ENCODE data around the gene RFX2.
"Not testable (repeated sequence)": the region's sequence is repeated elsewhere in the genome, so short reads cannot be mapped to it uniquely, and the experiment has no call there.

The RFX2 gene

GRCh38 chr19:6076675-6077463 is 33.4 kb downstream of the RFX2 start:
- DNase-seq (ENCODE audit: insufficient read length, low spot score), result no peak
- FAIRE-seq, result no peak

DNA sequence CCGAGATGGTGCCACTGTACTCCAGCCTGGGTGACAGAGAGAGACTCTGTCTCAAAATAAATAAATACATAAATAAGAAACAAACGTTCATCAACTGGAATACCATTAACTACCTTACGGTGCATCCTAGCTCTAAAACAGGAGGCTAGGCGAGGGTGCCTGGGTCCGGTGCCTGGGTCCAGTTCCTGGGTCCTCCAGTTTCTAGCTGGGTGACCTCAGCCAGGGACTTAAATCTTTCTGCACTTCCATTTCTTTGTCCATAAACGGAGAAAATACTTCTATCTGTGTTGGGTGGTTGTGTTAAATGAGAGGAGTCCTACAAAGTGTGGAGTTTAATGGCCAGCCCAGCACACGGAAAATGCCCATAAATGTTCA is 34.0 kb downstream of the RFX2 start:
- FAIRE-seq (no peak), DNase-seq (ENCODE audit: insufficient read length, low spot score) (no peak)

- DNase-seq (ENCODE audit: insufficient read length, low spot score) (no peak), FAIRE-seq (no peak)
Measured at GRCh38 chr19:6074709-6075403, 35.4 kb downstream of the RFX2 start.

- no peak for FAIRE-seq
Measured at GRCh38 chr19:6073858-6074708, 36.2 kb downstream of the RFX2 start.

GRCh38 chr19:6073233-6073632 is 37.1 kb downstream of the RFX2 start:
- FAIRE-seq; DNase-seq (ENCODE audit: insufficient read length, low spot score): not testable (repeated sequence)

More at GRCh38 chr19:6073858-6074708, 36.2 kb downstream of the RFX2 start:
- no peak for DNase-seq (ENCODE audit: insufficient read length, low spot score)

- DNase-seq (ENCODE audit: insufficient read length, low spot score) (no peak), FAIRE-seq (no peak)
Measured at GRCh38 chr19:6071875-6072274, 38.4 kb downstream of the RFX2 start.

DNA sequence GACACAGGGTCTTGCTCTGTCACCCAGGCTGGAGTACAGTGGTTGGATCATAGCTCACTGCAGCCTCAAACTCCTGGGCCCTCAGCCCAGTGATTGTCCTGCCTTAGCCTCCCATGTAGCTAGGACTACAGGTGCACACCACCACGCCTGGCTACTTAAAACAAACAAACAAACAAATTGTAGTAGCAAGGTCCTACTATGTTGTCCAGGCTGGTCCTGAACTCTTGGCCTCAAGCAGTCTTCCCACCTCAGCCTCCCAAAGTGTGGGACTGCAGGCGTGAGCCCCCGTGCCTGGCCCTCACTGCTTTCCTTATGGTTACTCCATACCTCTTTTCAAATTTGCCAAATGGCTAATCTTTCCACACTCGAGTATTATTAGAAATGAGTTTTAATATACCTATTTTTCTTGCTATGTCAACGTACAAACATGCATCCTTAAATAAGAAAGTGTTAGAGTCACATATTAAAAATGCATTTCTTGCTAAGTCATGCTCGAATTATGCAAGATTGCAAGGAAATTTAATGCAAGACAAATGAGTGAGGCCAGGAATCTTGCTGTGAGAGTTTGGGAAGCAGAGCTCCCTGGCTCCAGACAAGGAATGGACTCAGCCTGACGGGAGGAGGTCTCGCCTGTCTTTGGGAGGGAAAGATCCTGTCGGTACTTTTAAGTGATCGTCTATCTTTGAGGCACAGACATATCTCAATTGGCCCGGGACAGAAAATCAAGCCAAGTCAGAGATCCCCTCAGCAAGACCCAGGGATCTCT is 39.4 kb downstream of the RFX2 start:
- no peak for FAIRE-seq
- no peak for DNase-seq (ENCODE audit: insufficient read length, low spot score)

GRCh38 chr19:6070207-6070681 is 40.1 kb downstream of the RFX2 start:
- no peak for FAIRE-seq
- DNase-seq (ENCODE audit: insufficient read length, low spot score), result no peak

GRCh38 chr19:6069268-6069791 is 41.0 kb downstream of the RFX2 start:
- FAIRE-seq (no peak), DNase-seq (ENCODE audit: insufficient read length, low spot score) (no peak)

DNA sequence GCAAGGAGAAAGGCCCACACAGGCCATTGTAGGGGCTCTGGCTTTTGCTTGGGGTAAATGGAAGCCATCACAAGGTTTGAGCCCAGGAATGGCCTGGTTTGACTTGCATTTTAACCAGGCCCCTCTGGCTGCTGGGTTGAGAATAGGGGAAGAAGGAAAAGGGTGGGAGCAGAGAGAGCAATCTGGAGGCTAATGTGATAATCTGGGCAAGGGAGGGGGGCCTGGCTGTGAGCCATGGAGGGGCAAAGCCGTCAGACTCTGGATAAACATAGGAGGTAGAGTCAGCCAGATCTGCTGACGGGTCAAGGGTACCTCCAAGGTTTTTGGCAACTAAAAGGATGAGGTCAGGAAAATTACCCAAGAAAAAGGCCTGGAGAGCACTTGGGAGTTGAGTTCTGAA is 41.6 kb downstream of the RFX2 start:
- DNase-seq (ENCODE audit: insufficient read length, low spot score) (no peak), FAIRE-seq (no peak)

- DNase-seq (ENCODE audit: insufficient read length, low spot score) (no peak), FAIRE-seq (no peak)
Measured at GRCh38 chr19:6067975-6068374, 42.3 kb downstream of the RFX2 start.

GRCh38 chr19:6066661-6067646 is 43.3 kb downstream of the RFX2 start:
- DNase-seq (ENCODE audit: insufficient read length, low spot score) (no peak), FAIRE-seq (peak; percentile 89)

GRCh38 chr19:6065685-6066374 is 44.5 kb downstream of the RFX2 start:
- peak; percentile 81 for FAIRE-seq
- DNase-seq (ENCODE audit: insufficient read length, low spot score), result no peak

- DNase-seq (ENCODE audit: insufficient read length, low spot score), result no peak
- no peak for FAIRE-seq
Measured at GRCh38 chr19:6064336-6065073, 45.8 kb downstream of the RFX2 start.

GRCh38 chr19:6063576-6064335 is 46.5 kb downstream of the RFX2 start:
- no peak for DNase-seq (ENCODE audit: insufficient read length, low spot score)

GRCh38 chr19:6062961-6063575 is 47.2 kb downstream of the RFX2 start:
- no peak for FAIRE-seq

More at GRCh38 chr19:6063576-6064335, 46.5 kb downstream of the RFX2 start:
- FAIRE-seq, result no peak

More at GRCh38 chr19:6062961-6063575, 47.2 kb downstream of the RFX2 start:
- no peak for DNase-seq (ENCODE audit: insufficient read length, low spot score)
